AG04450 (cell line): ENCODE data around the gene MRPL27. TPM values are rescaled to one million over a fixed set of nuclear protein-coding genes. Genes with fewer than 3 reads are reported as not detected.
A peak's percentile ranks its signal among the peaks of the same experiment; 100 is the strongest.

Source experiments
- CTCF ChIA-PET: fragments of 300-600, 350-600 bp; formaldehyde crosslinking; extraction: SDS; loops from one replicate; lab custom pipeline; 2022; ENCODE audit warnings: antibody characterized with exemption, inconsistent platforms; lab: Charles Lee
- POLR2A ChIA-PET: fragments of 350-600 bp; formaldehyde crosslinking; extraction: SDS; loops from one replicate; lab custom pipeline; 2021; ENCODE audit warnings: antibody characterized with exemption, inconsistent platforms; lab: Yijun Ruan, JAX
- DNase-seq: peaks from one replicate; pipeline ENCODE4 v3.0.0-alpha.2; 2011; ENCODE audit warnings: low read depth, low spot score
- H3K27ac ChIP-seq: one replicate; pipeline ENCODE4 v1.5.1; 2012; ENCODE audit warnings: low read depth, low read length, control low read depth
- H3K27me3 ChIP-seq: one replicate; pipeline ENCODE4 v1.6.0; 2012; ENCODE audit warnings: low read length; ENCODE audit not compliant: control insufficient read depth, insufficient read depth
- H3K4me3 ChIP-seq: 2 replicates; pipeline ENCODE4 v1.5.1; 2011; ENCODE audit warnings: mild to moderate bottlenecking, low read depth, low read length, control low read depth
- H3K9me3 ChIP-seq: 2 replicates; pipeline ENCODE4 v1.5.1; 2012; ENCODE audit warnings: low read length; ENCODE audit not compliant: control insufficient read depth, insufficient read depth
- polyA plus RNA-seq: library from polyadenylated mRNA; depleted of rRNA; stranded (reverse); fragments of >200 nt; gene quantifications from 2 replicates; pipeline ENCODE4 v1.2.3, GENCODE V29; 2011
- TF ChIP-seq, protein P1 (sequence below): IDR thresholded peaks from 2 replicates; pipeline ENCODE4 v1.5.1; 2011; ENCODE audit warnings: low read depth, low read length, control low read depth, inconsistent platforms

Gene MRPL27
- polyA plus RNA-seq, 1 experiment, result 106 TPM

DNA sequence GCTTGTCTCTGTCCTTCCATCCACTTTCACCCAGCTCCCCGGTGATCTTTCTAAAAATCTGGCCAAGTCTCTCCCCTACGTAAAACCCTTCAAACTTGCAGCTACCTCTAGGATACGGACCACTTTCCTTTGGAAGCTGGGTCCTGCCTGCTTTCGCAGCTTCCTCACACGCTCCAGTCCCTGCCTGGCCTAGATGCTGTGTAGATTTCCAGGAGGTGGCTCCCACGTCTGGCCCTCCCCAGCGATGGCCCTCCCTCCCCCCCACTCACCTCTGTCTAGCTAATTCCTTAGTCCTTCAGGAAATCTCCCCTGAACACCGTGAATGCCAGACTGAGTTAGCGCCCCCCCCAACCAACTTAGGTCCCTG, 24.9 kb upstream of the MRPL27 start:
- CTCF ChIA-PET, result interaction anchor here (0.7 to 4.9 kb wide), 35 partner anchors 9 to 765 kb away, joined by 3 to 45 read pairs (median 5); partner anchors contain the start of genes ACSF2, RSAD1 and XYLT2
- H3K4me3 ChIP-seq, result peak overlapping the region; percentile 94; the same call in 1 of the 2 replicates
- POLR2A ChIA-PET, result interaction anchor here (0.5 to 1.9 kb wide), 8 partner anchors 9 to 194 kb away, joined by 3 to 13 read pairs (median 4); partner anchors contain the start of gene ACSF2
- TF ChIP-seq, protein P1, sequence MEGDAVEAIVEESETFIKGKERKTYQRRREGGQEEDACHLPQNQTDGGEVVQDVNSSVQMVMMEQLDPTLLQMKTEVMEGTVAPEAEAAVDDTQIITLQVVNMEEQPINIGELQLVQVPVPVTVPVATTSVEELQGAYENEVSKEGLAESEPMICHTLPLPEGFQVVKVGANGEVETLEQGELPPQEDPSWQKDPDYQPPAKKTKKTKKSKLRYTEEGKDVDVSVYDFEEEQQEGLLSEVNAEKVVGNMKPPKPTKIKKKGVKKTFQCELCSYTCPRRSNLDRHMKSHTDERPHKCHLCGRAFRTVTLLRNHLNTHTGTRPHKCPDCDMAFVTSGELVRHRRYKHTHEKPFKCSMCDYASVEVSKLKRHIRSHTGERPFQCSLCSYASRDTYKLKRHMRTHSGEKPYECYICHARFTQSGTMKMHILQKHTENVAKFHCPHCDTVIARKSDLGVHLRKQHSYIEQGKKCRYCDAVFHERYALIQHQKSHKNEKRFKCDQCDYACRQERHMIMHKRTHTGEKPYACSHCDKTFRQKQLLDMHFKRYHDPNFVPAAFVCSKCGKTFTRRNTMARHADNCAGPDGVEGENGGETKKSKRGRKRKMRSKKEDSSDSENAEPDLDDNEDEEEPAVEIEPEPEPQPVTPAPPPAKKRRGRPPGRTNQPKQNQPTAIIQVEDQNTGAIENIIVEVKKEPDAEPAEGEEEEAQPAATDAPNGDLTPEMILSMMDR, result no peak
- DNase-seq, result no peak
- peaks cover 4% of the 10 kb centered on the region for H3K27me3 ChIP-seq
- H3K27ac ChIP-seq, result no peak overlapping the region
- H3K9me3 ChIP-seq, result peaks cover 4% of the 10 kb centered on the region; the same call in 1 of the 2 replicates

DNA sequence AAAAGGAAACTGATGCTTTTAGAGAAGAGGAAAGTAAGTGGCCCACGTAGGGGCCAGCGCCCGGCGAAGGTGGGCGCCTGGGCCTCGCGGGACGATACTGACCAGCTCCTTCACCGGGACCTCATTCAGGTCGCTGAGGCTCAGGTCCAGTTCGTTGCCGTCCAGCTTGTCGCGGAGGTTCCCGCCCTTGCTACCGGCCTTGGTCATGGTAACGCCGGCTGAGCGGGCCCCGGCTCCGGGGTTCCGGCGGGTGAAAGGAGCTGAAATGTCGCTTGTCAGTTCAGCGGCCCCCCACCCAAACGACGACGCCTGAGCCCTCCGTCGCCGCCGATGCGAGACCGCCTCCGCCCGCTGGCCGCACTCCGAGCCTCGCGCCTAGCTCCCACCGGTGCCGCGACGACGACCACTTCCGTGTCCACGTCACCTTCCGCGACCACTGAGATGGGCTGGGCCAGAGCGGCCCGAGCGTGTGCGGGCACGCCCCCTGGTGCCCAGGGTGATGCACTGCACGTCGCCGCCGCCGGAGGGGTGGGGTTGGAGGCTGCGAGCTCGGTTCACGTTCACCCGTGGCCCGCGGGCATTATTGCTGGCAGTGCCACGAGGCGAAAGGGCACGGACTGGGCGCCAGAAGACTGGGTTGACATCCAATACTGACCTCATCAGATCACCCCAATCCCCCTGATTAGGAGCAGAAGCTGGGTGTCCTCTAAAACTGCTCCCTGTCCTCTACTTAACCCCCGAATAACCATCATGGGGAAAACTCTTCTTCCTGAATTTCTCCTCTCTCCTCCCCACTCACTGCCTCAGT, 24.3 kb upstream of the MRPL27 start, which contains the start of gene LRRC59:
Gene LRRC59, minus strand, starts transcription at position 413 of the 808 bp plus-strand sequence. Its CDS starts 206 bp downstream, at position 207.
- TF ChIP-seq, protein P1, result peak; percentile 87
- CTCF ChIA-PET, result interaction anchor here (0.6 to 4.9 kb wide), 44 partner anchors 8 to 1058 kb away, joined by 3 to 45 read pairs (median 4); partner anchors contain the start of genes ACSF2, EME1, MRPL27 and RSAD1

DNA sequence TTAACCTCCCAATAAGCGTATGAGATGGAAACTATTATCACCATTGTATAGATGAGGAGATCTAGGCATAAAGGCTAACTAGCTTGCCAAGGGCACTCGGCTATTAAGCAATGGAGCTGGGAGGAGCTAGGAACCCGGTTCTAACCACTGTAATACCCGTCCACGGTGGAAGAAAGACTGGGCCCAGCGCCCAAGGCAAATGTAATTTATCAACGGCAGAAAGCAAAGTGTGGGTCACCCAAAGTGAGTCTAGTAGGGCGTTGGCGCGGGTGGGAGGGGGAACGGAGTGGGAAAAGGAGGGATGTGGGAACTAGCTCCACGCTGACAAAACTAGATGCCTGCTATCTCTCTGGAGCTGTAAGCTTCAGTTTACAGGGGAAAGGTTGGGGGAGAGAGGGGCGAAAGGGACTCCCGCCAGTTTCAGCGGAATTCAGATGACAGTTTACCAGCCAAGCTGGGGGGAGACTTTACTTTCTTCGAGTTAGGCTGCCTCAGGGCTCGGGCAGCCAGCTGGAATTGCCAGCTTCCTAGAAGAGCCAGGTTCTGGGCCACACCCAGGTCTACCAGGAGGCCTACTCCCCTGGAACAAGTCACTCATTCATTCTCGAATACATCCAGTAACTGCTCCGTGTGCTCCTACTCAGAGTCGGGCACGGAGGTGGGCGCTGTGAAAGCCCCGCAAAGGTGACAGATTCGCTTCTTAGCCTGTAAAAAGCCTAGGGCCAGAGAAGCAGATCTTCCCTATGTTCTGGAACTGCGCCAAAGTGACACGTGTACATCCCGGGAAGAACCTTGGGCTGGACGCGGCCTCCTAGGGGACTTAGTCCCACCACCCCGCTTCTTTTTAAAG, 23.5 kb upstream of the MRPL27 start:
- ChIA-PET POLR2A (interaction anchor here (0.6 to 2.1 kb wide), 12 partner anchors 11 to 750 kb away, joined by 3 to 13 read pairs (median 4); partner anchors contain the start of gene ACSF2), CTCF (interaction anchor here (0.6 to 4.9 kb wide), 37 partner anchors 8 to 1057 kb away, joined by 3 to 45 read pairs (median 5); partner anchors contain the start of genes ACSF2, EME1, MRPL27 and RSAD1)
- H3K27me3 ChIP-seq, result no peaks in the 10 kb centered on the region
- peak overlapping the region; percentile 91 for H3K27ac ChIP-seq
- no peak for DNase-seq
- peak overlapping the region; percentile 94 for H3K4me3 ChIP-seq
- peaks cover 4% of the 10 kb centered on the region; the same call in 1 of the 2 replicates for H3K9me3 ChIP-seq
- TF ChIP-seq, protein P1, result no peak

More for the DNA sequence above, 24.3 kb upstream of the MRPL27 start, which contains the start of gene LRRC59:
- DNase-seq, result peak; percentile 53
- Histone ChIP-seq H3K27ac (peak within 1 kb of the TSS; percentile 91), H3K4me3 (peak within 1 kb of the TSS; percentile 94), H3K9me3 (peaks cover 4% of the 10 kb centered on the region; the same call in 1 of the 2 replicates), H3K27me3 (no peaks in the 10 kb centered on the region)
- POLR2A ChIA-PET, result interaction anchor here (0.7 to 2.1 kb wide), 12 partner anchors 8 to 197 kb away, joined by 3 to 13 read pairs (median 4); partner anchors contain the start of gene ACSF2

DNA sequence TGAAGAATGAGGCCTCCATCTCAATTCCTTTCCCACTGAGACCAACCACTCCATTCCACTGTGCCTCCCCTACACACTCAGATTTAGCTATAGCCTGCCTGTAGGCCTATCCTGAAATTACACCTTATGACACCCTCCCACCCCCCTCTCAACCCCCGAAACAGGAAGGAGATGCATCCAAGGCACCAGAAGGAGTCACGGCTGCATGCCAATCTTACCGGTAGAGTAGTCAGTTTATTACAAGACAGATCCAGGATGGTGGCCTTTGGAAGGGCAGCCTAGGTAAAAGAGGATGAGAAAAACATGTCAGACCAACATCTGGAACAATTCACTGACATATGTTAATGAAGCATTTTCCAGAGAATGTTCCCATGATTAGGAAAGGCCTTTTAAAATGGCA, 21.7 kb upstream of the MRPL27 start:
- H3K4me3 ChIP-seq, result peak overlapping the region; percentile 94
- H3K27me3 ChIP-seq, result no peaks in the 10 kb centered on the region
- H3K9me3 ChIP-seq, result peaks cover 4% of the 10 kb centered on the region; the same call in 1 of the 2 replicates
- POLR2A ChIA-PET, result no interaction called here
- TF ChIP-seq, protein P1, result no peak
- no peak overlapping the region for H3K27ac ChIP-seq
- DNase-seq, result no peak
- CTCF ChIA-PET, result interaction anchor here (4.9 kb wide), 1 partner anchor 32 kb away, joined by 45 read pairs; no protein-coding TSS in a partner anchor
